Lung (tissue), 12 donors: Measurements from ENCODE around the gene RUSF1. TPM values are rescaled to one million over a fixed set of nuclear protein-coding genes. Genes with fewer than 3 reads are reported as not detected.
"Not testable (repeated sequence)": the region's sequence is repeated elsewhere in the genome, so short reads cannot be mapped to it uniquely, and the experiment has no call there.

ENCODE experiments used
- ATAC-seq: fragments of 200-7000 bp; cut with Tn5 transposase; one replicate; pipeline ENCODE4 v1.9.1; 2020; ENCODE audit warnings: moderate number of reproducible peaks; ENCODE audit not compliant: insufficient read depth, low FRiP score
- DNase-seq, 3 donors: peaks; one replicate each; pipeline ENCODE4 v3.0.0-alpha.2; 2013 to 2017
- H3K27ac ChIP-seq, 2 donors: one replicate each; pipeline ENCODE4 v1.5.1; 2013; ENCODE audit warnings: mild to moderate bottlenecking in 2 of 2, moderate library complexity in 2 of 2, control low read depth in 1 of 2, inconsistent platforms in 1 of 2, low read depth in 1 of 2, low read length in 1 of 2
- H3K27me3 ChIP-seq, 3 donors: one replicate each; pipeline ENCODE4 v1.5.1; 2013; ENCODE audit warnings: low read length in 2 of 3; ENCODE audit not compliant: control insufficient read depth in 3 of 3, insufficient read depth in 3 of 3
- H3K36me3 ChIP-seq, 4 donors: one replicate each; pipeline ENCODE4 v1.5.1; 2013; ENCODE audit warnings: low read length in 4 of 4, mild to moderate bottlenecking in 1 of 4, moderate library complexity in 1 of 4; ENCODE audit not compliant: control insufficient read depth in 4 of 4, insufficient read depth in 4 of 4
- H3K4me1 ChIP-seq, 5 donors: one replicate each; pipeline ENCODE4 v1.5.1; 2013; ENCODE audit warnings: low read length in 5 of 5, mild to moderate bottlenecking in 2 of 5, moderate library complexity in 1 of 5; ENCODE audit not compliant: control insufficient read depth in 5 of 5, insufficient read depth in 5 of 5
- H3K4me3 ChIP-seq: one replicate; pipeline ENCODE4 v1.5.1; 2013; ENCODE audit warnings: mild to moderate bottlenecking, control low read depth, moderate library complexity
- H3K9ac ChIP-seq, 2 donors: one replicate each; pipeline ENCODE4 v1.5.1; 2013; ENCODE audit warnings: low read length in 2 of 2, control low read depth in 1 of 2; ENCODE audit not compliant: insufficient read depth in 1 of 2
- H3K9me3 ChIP-seq, 4 donors: one replicate each; pipeline ENCODE4 v1.5.1; 2013; ENCODE audit warnings: low read length in 3 of 4, mild to moderate bottlenecking in 1 of 4, moderate library complexity in 1 of 4; ENCODE audit not compliant: control insufficient read depth in 4 of 4, insufficient read depth in 3 of 4
- WGBS, 2 donors: extraction: QIAGEN DNeasy Blood & Tissue Kit; methylation state at CpG; one replicate each; pipeline ENCODE4 v1.1.7; 2013; 5-methylcytosine and 5-hydroxymethylcytosine counted together
- polyA plus RNA-seq, 2 donors: library from polyadenylated mRNA; stranded (reverse); fragments of 200-250 nt; gene quantifications; one replicate each; pipeline ENCODE4 v1.2.1, GENCODE V29; 2013
- total RNA-seq, 2 donors: library from RNA; depleted of rRNA in 1 of 2; stranded (reverse); fragments of >200 nt in 1 of 2; gene quantifications; one replicate each; pipeline ENCODE4 v1.2.1, GENCODE V29; 2014 to 2021
- TF ChIP-seq, protein P1 (sequence below): IDR thresholded peaks from 2 replicates; pipeline ENCODE4 v1.5.1; 2012; ENCODE audit warnings: mild to moderate bottlenecking; ENCODE audit errors: control extremely low read depth, extremely low read depth
- donor health status: control.
- donor health status: control.
- donor health status: Bipolar disorder and iron deficiency.
- donor health status: healthy.
- donor health status: DM: yes; HTN: yes; CAD: no.

Gene RUSF1
- total and polyA plus RNA-seq, 4 donors: 56.1 to 82.7 (median 73.1) TPM

DNA sequence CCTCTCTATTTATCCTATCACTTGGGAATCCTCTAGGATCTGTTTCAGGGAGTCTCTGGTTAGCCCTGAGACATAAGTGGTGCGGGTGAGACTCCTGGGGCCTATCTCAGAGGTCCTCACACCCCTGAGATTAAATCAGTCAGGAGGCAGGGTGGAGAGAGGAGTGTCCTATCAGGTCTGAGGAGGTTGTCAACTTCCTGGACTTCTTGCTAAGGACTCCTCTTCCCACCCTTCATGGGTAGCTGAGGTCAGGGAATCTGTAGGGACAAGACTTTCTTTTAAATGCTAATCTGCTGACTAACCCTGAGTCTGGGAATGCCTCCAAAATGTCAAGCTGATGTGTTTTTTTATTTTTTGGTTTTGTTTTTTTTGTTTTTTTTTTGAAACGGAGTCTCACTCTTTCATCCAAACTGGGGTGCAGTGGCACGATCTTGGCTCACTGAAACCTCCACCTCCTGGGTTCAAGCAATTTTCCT, 55.5 kb downstream of the RUSF1 start:
- no peak overlapping the region for H3K4me3 ChIP-seq
- WGBS, 2 donors: 70 to 73% methylated on average over 3 of the region's 3 CpGs
- ATAC-seq (no peak), DNase-seq (peak in 2 of 3 donors; percentile 37 to 59)
- peaks cover 0 to 6% (median 1%) of the 10 kb centered on the region in 4 donors for H3K36me3 ChIP-seq
- H3K4me1 ChIP-seq: peaks cover 6 to 35% (median 19%) of the 10 kb centered on the region in 5 donors
- H3K9ac ChIP-seq: no peak overlapping the region
- no peaks in the 10 kb centered on the region for H3K27me3 ChIP-seq
- TF ChIP-seq, protein P1, sequence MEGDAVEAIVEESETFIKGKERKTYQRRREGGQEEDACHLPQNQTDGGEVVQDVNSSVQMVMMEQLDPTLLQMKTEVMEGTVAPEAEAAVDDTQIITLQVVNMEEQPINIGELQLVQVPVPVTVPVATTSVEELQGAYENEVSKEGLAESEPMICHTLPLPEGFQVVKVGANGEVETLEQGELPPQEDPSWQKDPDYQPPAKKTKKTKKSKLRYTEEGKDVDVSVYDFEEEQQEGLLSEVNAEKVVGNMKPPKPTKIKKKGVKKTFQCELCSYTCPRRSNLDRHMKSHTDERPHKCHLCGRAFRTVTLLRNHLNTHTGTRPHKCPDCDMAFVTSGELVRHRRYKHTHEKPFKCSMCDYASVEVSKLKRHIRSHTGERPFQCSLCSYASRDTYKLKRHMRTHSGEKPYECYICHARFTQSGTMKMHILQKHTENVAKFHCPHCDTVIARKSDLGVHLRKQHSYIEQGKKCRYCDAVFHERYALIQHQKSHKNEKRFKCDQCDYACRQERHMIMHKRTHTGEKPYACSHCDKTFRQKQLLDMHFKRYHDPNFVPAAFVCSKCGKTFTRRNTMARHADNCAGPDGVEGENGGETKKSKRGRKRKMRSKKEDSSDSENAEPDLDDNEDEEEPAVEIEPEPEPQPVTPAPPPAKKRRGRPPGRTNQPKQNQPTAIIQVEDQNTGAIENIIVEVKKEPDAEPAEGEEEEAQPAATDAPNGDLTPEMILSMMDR: no peak
- no peaks in the 10 kb centered on the region for H3K9me3 ChIP-seq
- peak overlapping the region; percentile 42 to 51 for H3K27ac ChIP-seq

DNA sequence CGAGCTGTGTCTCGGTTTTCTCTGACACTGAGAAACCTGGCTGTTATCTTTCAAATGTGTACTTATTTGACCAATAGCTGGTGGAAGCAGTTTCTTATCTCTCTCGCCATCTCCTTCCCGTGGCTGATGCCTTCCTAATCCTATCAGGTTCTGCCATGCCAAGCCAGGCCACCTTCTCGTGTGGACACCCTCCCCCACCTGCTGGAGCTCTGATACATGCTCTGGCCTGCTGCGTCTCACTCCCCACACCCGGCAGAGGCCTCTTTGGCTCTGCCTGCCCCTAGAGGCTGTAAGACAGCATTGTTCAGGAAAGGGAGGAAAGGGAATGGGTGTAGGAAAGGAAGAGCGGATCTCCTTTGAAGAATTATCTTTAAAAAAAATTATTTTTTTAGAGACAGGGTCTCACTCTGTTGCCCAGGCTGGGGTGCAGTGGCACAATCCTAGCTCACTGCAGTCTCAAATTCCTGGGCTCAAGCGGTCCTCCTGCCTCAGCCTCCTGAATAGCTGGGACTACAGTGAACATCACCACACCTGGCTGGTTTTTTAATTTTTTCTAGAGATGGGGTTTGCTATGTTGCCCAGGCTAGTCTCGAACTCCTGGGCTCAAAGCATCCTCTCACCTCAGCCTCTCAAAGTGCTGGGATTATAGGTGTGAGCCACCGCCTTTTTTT, 56.4 kb downstream of the RUSF1 start:
- DNase-seq: peak; percentile 47 to 60 (median 51)
- Histone ChIP-seq H3K9ac (peak overlapping the region in 1 of 2 donors; percentile 13), H3K9me3 (no peaks in the 10 kb centered on the region), H3K36me3 (peaks cover 0 to 6% (median 1%) of the 10 kb centered on the region in 4 donors), H3K27ac (no peak overlapping the region), H3K4me3 (no peak overlapping the region), H3K27me3 (no peaks in the 10 kb centered on the region), H3K4me1 (peaks cover under 1 to 27% (median 14%) of the 10 kb centered on the region in 5 donors)
- WGBS, 2 donors: 47 to 49% methylated on average over 11 of the region's 11 CpGs
- TF ChIP-seq, protein P1: no peak
- ATAC-seq: peak; percentile 70

DNA sequence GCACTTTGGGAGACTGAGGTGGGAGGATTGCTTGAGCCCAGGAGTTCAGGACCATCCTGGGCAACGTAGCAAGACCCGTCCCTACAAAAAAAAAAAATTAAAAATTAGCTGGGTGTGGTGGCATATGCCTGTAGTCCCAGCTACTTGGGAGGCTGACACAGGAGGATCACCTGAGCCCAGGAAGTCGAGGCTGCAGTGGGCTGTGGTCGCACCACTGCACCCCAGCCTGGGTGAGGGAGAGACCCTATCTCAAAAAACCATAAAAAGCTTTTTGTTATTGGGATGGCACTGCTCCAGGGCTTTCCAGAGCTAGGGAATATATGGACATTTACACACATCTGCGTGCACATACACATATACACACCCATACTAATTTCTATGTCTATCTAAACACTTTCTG, 57.0 kb downstream of the RUSF1 start:
- DNase-seq (no peak), ATAC-seq (no peak)
- H3K27ac ChIP-seq: no peak overlapping the region
- peak overlapping the region in 1 of 2 donors; percentile 13 for H3K9ac ChIP-seq
- no peak overlapping the region for H3K4me3 ChIP-seq
- H3K36me3 ChIP-seq: peaks cover 0 to 3% (median 0%) of the 10 kb centered on the region in 4 donors
- H3K27me3 ChIP-seq: no peaks in the 10 kb centered on the region
- H3K9me3 ChIP-seq: no peaks in the 10 kb centered on the region
- 85 to 87% methylated on average over 5 of the region's 5 CpGs for WGBS, 2 donors
- H3K4me1 ChIP-seq: peaks cover 0 to 24% (median 13%) of the 10 kb centered on the region in 5 donors
- TF ChIP-seq, protein P1: no peak

DNA sequence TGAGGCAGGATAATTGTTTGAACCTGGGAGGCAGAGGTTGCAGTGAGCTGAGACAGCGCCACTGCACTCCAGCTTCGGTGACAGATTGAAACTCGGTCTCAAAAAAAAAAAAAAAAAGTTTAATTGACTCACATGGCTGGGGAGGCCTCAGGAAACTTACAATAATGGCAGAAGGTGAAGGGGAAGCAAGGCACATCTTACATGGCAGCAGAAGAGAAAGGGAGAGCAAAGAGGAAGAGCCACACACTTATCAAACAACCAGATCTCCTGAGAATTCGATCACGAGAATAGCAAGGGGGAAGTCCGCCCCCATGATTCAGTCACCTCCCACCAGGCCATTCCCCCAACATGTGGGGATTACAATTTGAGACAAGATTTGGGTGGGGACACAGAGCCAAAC, 62.3 kb downstream of the RUSF1 start:
- not testable (repeated sequence) for H3K9me3 ChIP-seq, H3K27ac ChIP-seq, H3K4me1 ChIP-seq, H3K36me3 ChIP-seq, H3K27me3 ChIP-seq, DNase-seq, H3K9ac ChIP-seq, ATAC-seq, H3K4me3 ChIP-seq
- WGBS, 2 donors: 66 to 72% methylated on average over 6 of the region's 6 CpGs
